ENCODE measurements around the gene CCDC194. TPM values are rescaled to one million over a fixed set of nuclear protein-coding genes. Genes with fewer than 3 reads are reported as not detected.
A peak's percentile ranks its signal among the peaks of the same experiment; 100 is the strongest.

Gene CCDC194
- total RNA-seq, 1 experiment from 2014 or later, result not detected

DNA sequence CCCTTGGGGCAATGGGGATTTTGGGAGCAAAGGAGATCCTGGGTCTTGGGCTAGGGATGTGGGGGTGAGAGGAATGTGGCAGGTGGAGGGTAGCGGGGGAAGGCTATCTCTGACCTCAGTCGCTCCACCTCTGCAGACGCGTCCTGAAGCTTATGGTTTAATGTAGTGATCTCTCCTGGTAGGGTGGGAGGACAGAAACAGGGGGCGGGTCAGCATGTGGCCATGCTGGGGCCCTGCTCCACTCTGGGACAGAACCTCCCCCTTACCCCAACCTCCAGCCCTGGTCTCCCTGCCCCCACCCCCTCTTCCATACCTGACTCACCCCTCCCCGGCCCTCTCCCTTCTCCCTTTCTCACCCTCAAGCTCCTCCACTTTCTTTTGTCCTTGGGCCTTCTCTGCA, 10.0 kb upstream of the CCDC194 start:
- intact Hi-C loops (cut with micrococcal nuclease; ENCODE audit: unreplicated experiment), result no loop called here
- Histone ChIP-seq H3K27me3 (replicated peaks; ENCODE audit: insufficient read depth, low read depth, low read length, poor library complexity) (no peaks in the 10 kb centered on the region), H3K4me3 (ENCODE audit: low read depth, low read length, poor library complexity, severe bottlenecking) (no peak overlapping the region), H3K36me3 (ENCODE audit: insufficient read depth, low read length, poor library complexity, severe bottlenecking) (no peaks in the 10 kb centered on the region), H3K4me1 (ENCODE audit: insufficient read depth, low read length, poor library complexity, severe bottlenecking) (peaks cover 13% of the 10 kb centered on the region), H3K9me3 (ENCODE audit: low read depth, low read length, poor library complexity, severe bottlenecking) (no peaks in the 10 kb centered on the region), H3K27ac (ENCODE audit: low read depth, low read length, poor library complexity, severe bottlenecking) (peak overlapping the region; percentile 37)
- TF ChIP-seq, protein P1, sequence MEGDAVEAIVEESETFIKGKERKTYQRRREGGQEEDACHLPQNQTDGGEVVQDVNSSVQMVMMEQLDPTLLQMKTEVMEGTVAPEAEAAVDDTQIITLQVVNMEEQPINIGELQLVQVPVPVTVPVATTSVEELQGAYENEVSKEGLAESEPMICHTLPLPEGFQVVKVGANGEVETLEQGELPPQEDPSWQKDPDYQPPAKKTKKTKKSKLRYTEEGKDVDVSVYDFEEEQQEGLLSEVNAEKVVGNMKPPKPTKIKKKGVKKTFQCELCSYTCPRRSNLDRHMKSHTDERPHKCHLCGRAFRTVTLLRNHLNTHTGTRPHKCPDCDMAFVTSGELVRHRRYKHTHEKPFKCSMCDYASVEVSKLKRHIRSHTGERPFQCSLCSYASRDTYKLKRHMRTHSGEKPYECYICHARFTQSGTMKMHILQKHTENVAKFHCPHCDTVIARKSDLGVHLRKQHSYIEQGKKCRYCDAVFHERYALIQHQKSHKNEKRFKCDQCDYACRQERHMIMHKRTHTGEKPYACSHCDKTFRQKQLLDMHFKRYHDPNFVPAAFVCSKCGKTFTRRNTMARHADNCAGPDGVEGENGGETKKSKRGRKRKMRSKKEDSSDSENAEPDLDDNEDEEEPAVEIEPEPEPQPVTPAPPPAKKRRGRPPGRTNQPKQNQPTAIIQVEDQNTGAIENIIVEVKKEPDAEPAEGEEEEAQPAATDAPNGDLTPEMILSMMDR (conservative IDR thresholded peaks at IDR 0.05; ENCODE audit: low read depth, low read length), result no peak
- TF ChIP-seq EZH2 (IDR thresholded peaks at IDR 0.05; ENCODE audit: borderline replicate concordance, low read depth, low read length, poor library complexity, severe bottlenecking), result no peak
- no TSS peak for BruUV-seq (replicated peaks)
- no peak for DNase-seq (ENCODE audit: low spot score)
- ChIA-PET POLR2A (ENCODE audit: low non-redundant PET) (no interaction called here), CTCF (interaction anchor here (0.5 to 0.6 kb wide), 3 partner anchors 18 to 848 kb away, joined by 3 to 9 read pairs (median 5); no protein-coding TSS in a partner anchor)

DNA sequence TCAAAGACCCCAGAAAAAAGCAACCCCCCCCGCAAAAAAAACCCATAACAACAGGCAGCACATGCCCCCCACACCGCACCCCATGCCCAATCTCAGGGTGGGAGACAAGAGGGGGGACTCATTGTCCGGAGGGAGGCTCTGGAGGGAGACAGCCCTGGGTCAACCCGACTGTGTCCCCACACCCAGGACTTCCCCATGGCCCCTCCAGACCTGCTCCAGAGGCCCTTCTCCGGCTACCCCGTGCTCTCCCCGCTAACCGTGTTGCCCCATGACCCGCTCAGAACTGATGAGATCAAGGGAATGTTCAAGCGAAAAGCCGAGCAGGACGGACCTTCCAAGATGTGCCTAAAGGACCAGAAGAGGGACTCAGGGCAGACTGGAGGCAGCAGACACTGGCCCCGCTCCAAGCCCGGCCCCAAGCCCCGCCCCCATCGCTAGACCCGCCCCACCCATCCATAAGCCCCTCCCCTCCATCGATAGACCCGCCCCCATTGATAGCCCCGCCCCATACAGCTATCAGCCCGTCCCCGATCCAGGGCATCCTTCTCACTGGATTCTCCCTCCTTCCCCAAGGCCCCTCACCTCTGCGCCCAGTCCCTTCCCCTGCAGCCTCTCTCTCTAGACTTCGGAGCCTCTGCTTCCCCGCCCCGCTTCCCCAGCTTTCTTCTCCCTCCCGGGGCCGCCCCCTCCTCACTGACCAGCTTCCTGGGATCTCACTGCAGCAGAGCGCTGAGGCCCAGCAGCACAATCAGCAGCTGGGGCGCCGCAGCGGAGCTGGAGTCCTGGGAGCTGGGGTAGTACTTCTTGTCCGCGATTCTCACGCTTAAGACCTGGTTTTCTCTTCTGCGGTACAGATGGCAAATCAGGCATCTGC, 9.2 kb upstream of the CCDC194 start:
- Histone ChIP-seq H3K27me3 (replicated peaks; ENCODE audit: insufficient read depth, low read depth, low read length, poor library complexity) (no peaks in the 10 kb centered on the region), H3K27ac (ENCODE audit: low read depth, low read length, poor library complexity, severe bottlenecking) (no peak overlapping the region), H3K4me1 (ENCODE audit: insufficient read depth, low read length, poor library complexity, severe bottlenecking) (peaks cover 13% of the 10 kb centered on the region), H3K9me3 (ENCODE audit: low read depth, low read length, poor library complexity, severe bottlenecking) (no peaks in the 10 kb centered on the region), H3K36me3 (ENCODE audit: insufficient read depth, low read length, poor library complexity, severe bottlenecking) (no peaks in the 10 kb centered on the region), H3K4me3 (ENCODE audit: low read depth, low read length, poor library complexity, severe bottlenecking) (no peak overlapping the region)
- intact Hi-C loops (cut with micrococcal nuclease; ENCODE audit: unreplicated experiment), result no loop called here
- ChIA-PET CTCF (interaction anchor here (0.5 to 0.6 kb wide), 6 partner anchors 17 to 849 kb away, joined by 3 to 9 read pairs (median 5); no protein-coding TSS in a partner anchor), POLR2A (ENCODE audit: low non-redundant PET) (interaction anchor here (0.6 kb wide), 1 partner anchor 13 kb away, joined by 10 read pairs; no protein-coding TSS in a partner anchor)
- BruUV-seq (replicated peaks), result no TSS peak
- no peak for DNase-seq (ENCODE audit: low spot score)
- TF ChIP-seq EZH2 (IDR thresholded peaks at IDR 0.05; ENCODE audit: borderline replicate concordance, low read depth, low read length, poor library complexity, severe bottlenecking), result no peak
- TF ChIP-seq, protein P1 (conservative IDR thresholded peaks at IDR 0.05; ENCODE audit: low read depth, low read length), result no peak

GRCh38 chr19:17401628-17402027, 7.6 kb upstream of the CCDC194 start:
- Histone ChIP-seq H3K4me1 (ENCODE audit: insufficient read depth, low read length, poor library complexity, severe bottlenecking) (peaks cover 13% of the 10 kb centered on the region), H3K4me3 (ENCODE audit: low read depth, low read length, poor library complexity, severe bottlenecking) (no peak overlapping the region), H3K9me3 (ENCODE audit: low read depth, low read length, poor library complexity, severe bottlenecking) (no peaks in the 10 kb centered on the region), H3K27me3 (replicated peaks; ENCODE audit: insufficient read depth, low read depth, low read length, poor library complexity) (no peaks in the 10 kb centered on the region), H3K36me3 (ENCODE audit: insufficient read depth, low read length, poor library complexity, severe bottlenecking) (no peaks in the 10 kb centered on the region), H3K27ac (ENCODE audit: low read depth, low read length, poor library complexity, severe bottlenecking) (no peak overlapping the region)
- ChIA-PET CTCF (no interaction called here), POLR2A (ENCODE audit: low non-redundant PET) (no interaction called here)
- intact Hi-C loops (cut with micrococcal nuclease; ENCODE audit: unreplicated experiment), result no loop called here
- DNase-seq (ENCODE audit: low spot score), result no peak
- no TSS peak for BruUV-seq (replicated peaks)
- no peak for TF ChIP-seq EZH2 (IDR thresholded peaks at IDR 0.05; ENCODE audit: borderline replicate concordance, low read depth, low read length, poor library complexity, severe bottlenecking)
- TF ChIP-seq, protein P1 (conservative IDR thresholded peaks at IDR 0.05; ENCODE audit: low read depth, low read length), result no peak
